Heart left ventricle (tissue), 16 donors: ENCODE data around the gene MB21D2. TPM values are rescaled to one million over a fixed set of nuclear protein-coding genes. Genes with fewer than 3 reads are reported as not detected.

Experiments used
- ATAC-seq, 4 donors: fragments of 200-7000 bp; cut with Tn5 transposase; one replicate each; pipeline ENCODE4 v1.9.1; 2020 to 2022; ENCODE audit warnings: moderate library complexity in 4 of 4, mild to moderate bottlenecking in 3 of 4, moderate number of reproducible peaks in 1 of 4
- DNase-seq, 5 donors: peaks; one replicate each; pipeline ENCODE4 v3.0.0-alpha.2; 2020
- H3K27ac ChIP-seq, 12 donors: fragments of 200-600 bp; sonication (generic) in 4 of 12; one replicate each; pipeline versions ENCODE4 v1.5.0 to v1.8.0; 2016 to 2022; ENCODE audit warnings: mild to moderate bottlenecking in 2 of 12
- H3K27me3 ChIP-seq, 9 donors: fragments of 200-600 bp; sonication (generic) in 2 of 9; one replicate each; pipeline versions ENCODE4 v1.5.1 to v1.8.0; 2016 to 2022; ENCODE audit warnings: mild to moderate bottlenecking in 3 of 9
- H3K36me3 ChIP-seq, 9 donors: fragments of 200-600 bp; sonication (generic) in 2 of 9; one replicate each; pipeline versions ENCODE4 v1.5.0 to v1.8.0; 2018 to 2022; ENCODE audit warnings: mild to moderate bottlenecking in 2 of 9
- H3K4me1 ChIP-seq, 12 donors: fragments of 200-600 bp; sonication (generic) in 4 of 12; one replicate each; pipeline versions ENCODE4 v1.5.0 to v1.8.0; 2016 to 2022; ENCODE audit warnings: mild to moderate bottlenecking in 3 of 12
- H3K4me3 ChIP-seq, 12 donors: fragments of 200-600 bp; sonication (generic) in 4 of 12; one replicate each; pipeline versions ENCODE4 v1.5.0 to v1.8.0; 2017 to 2022; ENCODE audit warnings: mild to moderate bottlenecking in 9 of 12, moderate library complexity in 4 of 12
- H3K9me3 ChIP-seq, 12 donors: fragments of 200-600 bp; sonication (generic) in 4 of 12; one replicate each; pipeline versions ENCODE4 v1.5.0 to v1.8.0; 2016 to 2022; ENCODE audit warnings: mild to moderate bottlenecking in 1 of 12
- POLR2A ChIP-seq, 2 donors: fragments of 450-650 bp; IDR thresholded peaks; one replicate each; pipeline ENCODE4 v1.6.1; 2017; ENCODE audit warnings: antibody characterized with exemption in 2 of 2, mild to moderate bottlenecking in 2 of 2, moderate library complexity in 2 of 2
- WGBS, 4 donors: extraction: QIAGEN DNeasy Blood & Tissue Kit in 2 of 4; methylation state at CpG; one replicate each; pipeline versions ENCODE4 v1.1.5 to v1.1.7; 2013 to 2018; 5-methylcytosine and 5-hydroxymethylcytosine counted together
- intact Hi-C, 10 donors: fragments of 100-400 bp; cut with DNase I; formaldehyde crosslinking; loops; one replicate each; pipeline versions ENCODE4 v1.11.1 to v1.14.2; 2022
- polyA plus RNA-seq, 2 donors: library from polyadenylated mRNA; stranded (reverse); fragments of 200-250 nt; gene quantifications; one replicate each; pipeline ENCODE4 v1.2.3, GENCODE V29; 2013
- total RNA-seq, 9 donors: library from RNA; depleted of rRNA in 2 of 9; stranded (reverse); fragments of >200 nt in 2 of 9; fragmentation: NEBNext Ultra II Directional in 3 of 9; extraction: Animal tissue kit (Norgen Biotek cat#: 25700) in 3 of 9; gene quantifications; one replicate each; pipeline versions ENCODE4 v1.1.0 to v1.2.4, GENCODE V29; 2016 to 2023
- TF ChIP-seq, protein P1 (sequence below), 12 donors: fragments of 200-600 bp; sonication (generic) in 4 of 12; IDR thresholded peaks; one replicate each; pipeline versions ENCODE4 v1.5.0 to v1.8.0; 2018 to 2022; ENCODE audit warnings: antibody characterized with exemption in 12 of 12, mild to moderate bottlenecking in 5 of 12
- donor health status: ischemic (EF 13 %, LVEDD 7.1; RV severe dilation, severe dysfunction).
- donor health status: healthy with polysubstance abuse.
- donor health status: DM: no; HTN: yes; CAD: no.
- donor health status: DM: no; HTN: no; CAD: no.
- donor health status: ischemic (EF 25% LVEDD 6.9; RV normal size, moderate dysfunction).
- donor health status: ischemic (EF 25% LVEDD 5.7; RV mildly dilated, moderate dysfunction).
- donor health status: healthy.
- donor health status: DM: yes; HTN: yes; CAD: no.
- donor health status: ischemic (EF 35%, LVEDD 5.7; RV mildly dilated, moderate dysfunction).
- donor health status: nonischemic (EF 11% LVEDD 7.7; RV severe dilation, severe dysfunction).
- donor health status: DM: yes; HTN: yes; CAD: no.
- donor health status: PGD.
- donor health status: ischemic (EF 29% LVEDD 5.4; RV normal size, mild dysfunction).
- donor health status: nonischemic (EF 23%, LVEDD 6.1; RV moderate dilation, normal function).

The MB21D2 gene
- total and polyA plus RNA-seq, 11 donors: 0.91 to 5.0 (median 3.1) TPM

DNA sequence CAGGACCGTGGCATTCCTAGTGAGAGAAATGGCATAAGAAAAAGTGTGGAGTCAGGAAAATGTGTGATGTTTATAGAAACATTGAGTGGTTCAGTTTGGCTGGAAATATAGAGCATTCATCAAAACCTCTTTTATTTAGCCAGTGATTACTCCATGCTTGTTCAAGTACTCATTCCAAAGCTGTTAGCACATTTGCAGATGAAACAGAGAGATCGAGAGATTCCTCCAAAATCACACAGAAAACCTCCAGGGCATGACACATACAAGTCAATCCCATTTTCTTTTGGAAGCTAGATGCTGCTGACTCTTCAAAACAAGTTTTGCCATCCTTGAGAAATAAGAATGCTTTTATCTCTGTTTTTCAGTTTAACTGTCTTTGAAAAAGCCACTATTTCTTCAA lies 11.5 kb upstream of the MB21D2 start:
- no peaks in the 10 kb centered on the region for H3K27me3 ChIP-seq
- no peaks in the 10 kb centered on the region for H3K36me3 ChIP-seq
- H3K4me1 ChIP-seq: peaks cover 0 to 10% (median 0%) of the 10 kb centered on the region in 12 donors
- ATAC-seq (no peak), DNase-seq (no peak)
- no peaks in the 10 kb centered on the region for H3K9me3 ChIP-seq
- TF ChIP-seq POLR2A (IDR thresholded peaks at IDR 0.05): no peak
- TF ChIP-seq, protein P1, sequence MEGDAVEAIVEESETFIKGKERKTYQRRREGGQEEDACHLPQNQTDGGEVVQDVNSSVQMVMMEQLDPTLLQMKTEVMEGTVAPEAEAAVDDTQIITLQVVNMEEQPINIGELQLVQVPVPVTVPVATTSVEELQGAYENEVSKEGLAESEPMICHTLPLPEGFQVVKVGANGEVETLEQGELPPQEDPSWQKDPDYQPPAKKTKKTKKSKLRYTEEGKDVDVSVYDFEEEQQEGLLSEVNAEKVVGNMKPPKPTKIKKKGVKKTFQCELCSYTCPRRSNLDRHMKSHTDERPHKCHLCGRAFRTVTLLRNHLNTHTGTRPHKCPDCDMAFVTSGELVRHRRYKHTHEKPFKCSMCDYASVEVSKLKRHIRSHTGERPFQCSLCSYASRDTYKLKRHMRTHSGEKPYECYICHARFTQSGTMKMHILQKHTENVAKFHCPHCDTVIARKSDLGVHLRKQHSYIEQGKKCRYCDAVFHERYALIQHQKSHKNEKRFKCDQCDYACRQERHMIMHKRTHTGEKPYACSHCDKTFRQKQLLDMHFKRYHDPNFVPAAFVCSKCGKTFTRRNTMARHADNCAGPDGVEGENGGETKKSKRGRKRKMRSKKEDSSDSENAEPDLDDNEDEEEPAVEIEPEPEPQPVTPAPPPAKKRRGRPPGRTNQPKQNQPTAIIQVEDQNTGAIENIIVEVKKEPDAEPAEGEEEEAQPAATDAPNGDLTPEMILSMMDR (IDR thresholded peaks at IDR 0.05): no peak
- no peak overlapping the region for H3K4me3 ChIP-seq
- intact Hi-C loops: loop anchor here in 1 of 10 donors (10.0 kb wide), 1 partner anchor 106 kb away; no protein-coding TSS in a partner anchor
- H3K27ac ChIP-seq: peak overlapping the region in 1 of 12 donors; percentile 61
- WGBS, 4 donors: 73 to 87% (median 78%) methylated on average over 2 of the region's 2 CpGs

DNA sequence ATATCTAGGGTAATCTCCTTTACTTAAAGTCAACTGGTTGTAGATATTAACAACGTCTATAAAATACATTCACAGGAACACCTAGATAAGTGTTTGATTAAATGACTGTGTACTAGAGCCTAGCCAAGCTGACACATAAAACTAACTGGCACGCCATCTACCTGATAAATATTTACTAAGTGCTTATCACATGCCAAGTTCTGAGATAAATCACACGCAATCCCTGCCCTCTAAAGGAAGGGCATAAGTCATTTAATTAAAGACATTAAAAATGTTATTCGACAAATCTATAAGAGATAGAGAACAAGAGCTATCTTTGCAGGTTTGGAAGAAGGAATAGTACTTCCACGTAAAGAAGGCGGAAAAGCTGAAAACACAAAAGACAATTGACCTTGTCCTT lies 11.1 kb upstream of the MB21D2 start:
- Histone ChIP-seq H3K36me3 (no peaks in the 10 kb centered on the region), H3K27ac (no peak overlapping the region), H3K4me3 (no peak overlapping the region), H3K4me1 (peaks cover 0 to 10% (median 0%) of the 10 kb centered on the region in 12 donors), H3K9me3 (no peaks in the 10 kb centered on the region), H3K27me3 (no peaks in the 10 kb centered on the region)
- ATAC-seq (no peak), DNase-seq (no peak)
- WGBS, 4 donors: 66 to 79% (median 77%) methylated on average over 6 of the region's 6 CpGs
- intact Hi-C loops: loop anchor here in 1 of 10 donors (10.0 kb wide), 1 partner anchor 106 kb away; no protein-coding TSS in a partner anchor
- TF ChIP-seq, protein P1 (IDR thresholded peaks at IDR 0.05): no peak
- no peak for TF ChIP-seq POLR2A (IDR thresholded peaks at IDR 0.05)

DNA sequence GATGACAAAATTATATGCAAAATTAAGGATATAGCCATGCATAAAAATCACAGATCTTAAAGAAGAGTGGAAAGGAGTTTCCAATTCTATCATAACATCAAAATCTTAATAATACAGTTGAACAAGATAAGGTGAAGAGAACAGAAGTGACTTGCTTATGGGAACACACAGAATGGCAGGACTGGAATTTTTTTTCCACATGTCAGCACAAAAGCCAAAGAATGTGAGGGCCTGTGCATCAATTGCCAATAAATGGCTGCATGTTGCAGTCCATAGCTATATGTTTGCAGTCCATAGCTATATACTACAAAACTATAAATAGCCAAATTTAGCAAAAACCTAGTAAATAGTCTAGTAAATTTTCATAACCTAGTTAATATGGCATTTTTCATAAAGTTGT lies 10.4 kb upstream of the MB21D2 start:
- Histone ChIP-seq H3K4me3 (no peak overlapping the region), H3K4me1 (peaks cover 0 to 10% (median 0%) of the 10 kb centered on the region in 12 donors), H3K9me3 (no peaks in the 10 kb centered on the region), H3K27ac (no peak overlapping the region), H3K36me3 (no peaks in the 10 kb centered on the region), H3K27me3 (no peaks in the 10 kb centered on the region)
- TF ChIP-seq, protein P1 (IDR thresholded peaks at IDR 0.05): no peak
- TF ChIP-seq POLR2A (IDR thresholded peaks at IDR 0.05): no peak
- ATAC-seq: no peak
- intact Hi-C loops: loop anchor here in 1 of 10 donors (10.0 kb wide), 1 partner anchor 107 kb away; no protein-coding TSS in a partner anchor
- no peak for DNase-seq

DNA sequence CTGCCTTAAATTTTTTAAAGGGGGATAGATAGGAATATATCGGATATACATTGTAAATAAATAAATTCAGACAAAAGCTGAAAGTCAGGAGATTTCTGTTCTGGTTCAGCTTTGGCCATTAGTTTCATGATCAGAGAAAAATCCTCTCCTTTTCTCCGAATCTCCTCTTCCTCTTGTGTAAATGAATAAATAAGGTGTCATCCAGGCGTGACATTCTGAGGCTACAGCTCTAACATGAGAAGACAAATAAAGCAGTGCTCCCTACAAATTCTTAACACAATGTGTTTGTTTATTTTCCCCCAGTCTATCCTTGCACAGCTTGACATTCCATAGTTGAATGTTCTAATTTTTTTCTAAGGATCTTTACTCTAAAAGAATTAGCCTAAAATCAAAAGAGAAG lies 9.4 kb upstream of the MB21D2 start:
- H3K36me3 ChIP-seq: no peaks in the 10 kb centered on the region
- no peak overlapping the region for H3K27ac ChIP-seq
- ATAC-seq (no peak), DNase-seq (no peak)
- TF ChIP-seq, protein P1 (IDR thresholded peaks at IDR 0.05): no peak
- no peak for TF ChIP-seq POLR2A (IDR thresholded peaks at IDR 0.05)
- no peaks in the 10 kb centered on the region for H3K27me3 ChIP-seq
- no peak overlapping the region for H3K4me3 ChIP-seq
- intact Hi-C loops: loop anchor here in 1 of 10 donors (10.0 kb wide), 1 partner anchor 108 kb away; no protein-coding TSS in a partner anchor
- no peaks in the 10 kb centered on the region for H3K9me3 ChIP-seq
- WGBS, 4 donors: 92 to 98% (median 93%) methylated on average over 3 of the region's 3 CpGs
- peaks cover 0 to 10% (median 1%) of the 10 kb centered on the region in 12 donors for H3K4me1 ChIP-seq
